Activated CD4-positive, alpha-beta T cell treated with anti-CD3 and anti-CD28 coated beads for 4 hours (primary cell): ENCODE data around the gene DLST.
A peak's percentile ranks its signal among the peaks of the same experiment; 100 is the strongest.

Experiments
- DNase-seq, 2 donors: peaks; one replicate each; pipeline ENCODE4 v3.0.0-alpha.2; 2020

Gene DLST

DNA sequence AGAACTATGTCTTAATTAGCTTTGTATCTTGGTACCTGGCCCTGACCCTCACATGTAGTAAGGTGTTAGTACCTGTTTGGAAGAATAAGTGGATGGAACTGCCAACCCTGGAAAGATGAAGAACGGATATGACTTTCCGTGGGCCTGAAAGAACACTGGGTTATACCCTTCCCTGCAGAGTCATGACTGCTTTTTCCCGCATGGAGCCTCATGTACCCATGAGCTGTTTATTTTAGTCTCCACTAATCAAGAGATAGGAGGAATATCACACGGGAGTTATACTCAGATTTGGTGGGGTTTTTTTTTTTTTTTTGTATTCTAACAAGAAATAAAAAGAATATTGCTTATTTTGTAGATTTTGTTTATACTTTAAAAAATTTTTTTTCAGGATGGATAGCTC lies 15.9 kb downstream of the DLST start:
- no peak for DNase-seq

DNA sequence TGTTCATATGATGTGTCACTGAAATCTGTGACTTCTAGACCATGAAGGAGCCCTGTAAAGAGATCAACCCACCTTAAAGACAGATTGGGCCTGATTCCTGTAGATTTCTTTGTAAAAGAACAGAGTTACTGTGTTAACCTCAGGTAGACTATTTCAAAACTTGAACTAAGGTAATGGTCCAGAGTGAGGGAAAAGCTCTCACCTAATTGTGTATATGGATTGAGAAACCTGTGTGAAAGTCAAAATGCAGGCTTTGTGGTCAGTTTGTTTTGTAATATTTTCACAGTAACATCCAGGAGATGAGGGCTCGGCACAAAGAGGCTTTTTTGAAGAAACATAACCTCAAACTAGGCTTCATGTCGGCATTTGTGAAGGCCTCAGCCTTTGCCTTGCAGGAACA lies 16.4 kb downstream of the DLST start:
- no peak for DNase-seq

DNA sequence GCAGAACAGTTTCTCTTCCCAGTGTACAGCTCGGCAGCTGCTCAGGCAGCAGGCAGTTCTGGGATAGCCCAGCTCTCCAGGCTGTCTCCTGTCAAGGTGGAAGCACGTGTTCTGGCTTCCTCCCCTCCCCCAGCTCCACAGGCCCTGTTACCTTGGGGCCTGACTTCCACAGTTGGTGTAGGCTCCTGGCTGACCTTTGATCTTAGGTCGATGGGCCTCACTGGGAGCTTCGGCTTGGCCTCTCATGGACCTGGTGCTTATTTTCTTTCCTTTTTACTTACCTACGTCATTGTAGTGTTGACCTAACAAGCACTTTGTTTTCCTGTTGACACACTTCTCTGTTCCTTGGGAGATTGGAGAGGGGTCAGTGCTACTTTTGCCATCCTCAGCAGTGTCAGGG lies 17.0 kb downstream of the DLST start:
- DNase-seq, result no peak

DNA sequence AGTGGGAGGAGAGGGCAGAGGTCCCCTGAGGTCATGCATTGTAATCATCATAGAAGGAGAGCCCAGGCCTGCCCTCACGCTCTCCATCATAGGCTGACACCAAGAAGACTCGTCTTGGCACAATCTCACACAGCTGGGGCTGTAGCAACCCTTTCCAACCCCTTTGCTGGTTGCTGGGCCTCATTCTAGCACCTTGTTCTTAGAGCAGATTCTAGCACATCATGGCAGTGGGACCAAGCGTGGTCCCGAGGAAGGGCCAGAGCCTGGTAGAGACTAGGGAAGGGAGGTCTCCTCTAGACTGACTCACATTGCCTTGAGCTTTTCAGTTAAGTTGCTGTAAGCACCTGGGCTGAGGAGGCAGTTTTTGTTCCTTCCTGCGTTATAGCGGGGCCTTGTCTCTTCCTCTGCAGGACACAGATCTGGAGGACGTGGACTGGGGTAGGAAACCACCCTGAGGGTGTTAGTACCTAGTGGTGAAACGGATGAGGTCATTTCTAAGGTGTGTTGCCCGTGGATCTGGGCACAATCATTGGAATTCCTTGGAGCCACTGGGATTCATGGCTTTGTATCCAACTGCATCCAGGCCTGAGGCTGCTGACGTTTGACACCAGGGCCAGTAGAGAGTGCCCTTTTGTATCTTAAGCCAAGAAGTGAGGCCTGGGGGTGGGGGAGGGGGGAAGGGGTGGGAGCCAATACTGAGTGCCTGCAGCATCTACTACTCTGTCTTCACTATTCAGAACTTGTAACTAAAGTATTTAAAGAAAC lies 21.4 kb downstream of the DLST start:
- DNase-seq, result no peak

DNA sequence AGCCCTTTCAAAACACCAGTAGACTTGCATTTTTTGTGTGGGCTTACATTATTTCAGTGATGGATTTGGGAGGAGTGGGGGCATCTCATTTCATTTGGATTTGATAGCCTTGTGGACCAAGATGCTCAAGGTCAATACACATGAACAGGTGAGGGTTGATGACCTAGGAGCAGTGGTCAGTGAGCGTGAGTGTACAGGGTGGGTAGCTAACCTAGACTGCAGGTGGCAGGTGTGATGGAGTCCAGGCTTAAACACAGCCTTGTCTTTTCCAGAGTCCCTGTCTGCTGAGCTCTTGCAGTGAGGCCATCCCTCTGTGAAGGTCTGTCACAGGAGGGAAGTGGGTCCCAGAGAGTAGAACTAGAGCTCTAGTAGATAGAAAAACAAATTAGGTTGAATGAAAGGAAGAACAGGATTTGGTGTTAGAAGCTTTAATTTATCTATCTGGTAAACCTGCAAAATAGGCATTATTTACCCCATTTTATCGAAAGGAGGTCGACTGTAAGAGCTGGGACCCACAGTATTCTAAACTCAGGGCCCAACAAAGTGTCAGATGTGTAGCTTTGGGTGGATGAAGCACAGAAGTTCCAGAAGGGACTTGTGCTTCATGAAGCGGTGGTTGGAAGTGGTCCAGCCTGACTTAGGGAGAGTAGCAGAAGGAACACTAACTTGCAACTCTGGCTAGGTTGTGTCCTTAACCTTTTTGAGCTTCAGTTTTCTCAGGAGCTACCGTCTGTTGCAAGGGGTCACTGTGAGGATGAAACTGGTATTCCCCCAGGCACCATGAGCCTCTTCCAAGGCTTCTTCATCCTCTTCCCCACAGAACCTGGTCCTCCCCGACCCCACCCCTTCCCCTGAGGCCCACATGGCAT lies 23.2 kb downstream of the DLST start:
- no peak for DNase-seq

DNA sequence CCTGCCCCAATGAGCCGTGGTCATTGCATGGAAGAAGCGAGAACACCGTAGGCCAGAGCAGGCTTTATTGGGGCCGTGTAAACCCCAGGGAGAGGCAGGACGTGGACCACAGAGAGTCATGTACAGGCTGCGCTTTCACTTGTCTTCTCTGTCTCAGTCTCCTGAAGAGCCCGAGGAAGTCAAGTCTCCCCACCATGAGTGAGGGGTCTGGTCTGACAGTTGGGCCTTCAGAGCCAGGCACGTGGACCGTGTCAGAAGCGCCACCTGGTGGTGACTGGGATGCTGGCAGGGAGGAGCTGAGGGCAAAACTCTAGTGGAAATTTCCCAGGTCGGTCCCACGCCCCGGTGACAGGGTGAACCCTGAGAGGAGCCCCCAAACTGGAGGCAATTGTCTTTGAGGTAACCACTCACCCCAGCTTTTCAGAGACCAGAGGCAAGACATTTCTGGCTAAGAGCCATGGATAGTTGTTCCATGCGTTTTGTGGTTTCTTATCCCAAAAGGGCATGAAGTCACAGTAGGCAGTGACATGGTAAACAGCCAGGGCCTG lies 24.0 kb downstream of the DLST start:
- DNase-seq, result peak; percentile 76 to 85

DNA sequence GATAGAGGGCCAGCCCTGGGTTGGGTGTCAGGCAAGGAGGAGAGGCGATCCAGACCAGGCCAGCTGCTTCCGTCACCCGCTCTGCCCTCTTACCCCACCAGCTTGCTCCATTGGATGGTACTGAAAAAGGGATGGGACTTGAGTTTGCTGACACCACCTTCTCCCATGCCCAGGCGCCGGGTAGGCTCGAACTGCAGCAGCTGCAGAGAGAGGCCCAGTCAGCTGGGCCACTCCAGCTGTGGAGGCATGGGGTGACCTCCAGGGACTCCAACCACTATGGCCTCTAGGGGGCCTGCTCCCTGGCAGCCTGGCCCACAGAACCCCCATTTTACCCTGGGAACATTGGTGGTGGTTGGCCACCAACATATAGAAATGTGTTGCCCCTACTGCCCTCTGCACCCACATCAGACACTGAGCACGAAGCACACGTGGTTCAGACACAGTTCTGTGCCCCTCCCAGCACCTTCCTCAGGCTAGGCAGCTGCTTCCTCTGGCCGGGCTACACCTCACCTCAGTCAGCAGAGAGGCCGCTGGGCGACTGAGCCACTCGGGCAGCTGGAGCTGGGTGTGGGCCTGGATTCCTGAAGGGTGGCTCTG lies 25.3 kb downstream of the DLST start:
- DNase-seq, result no peak

DNA sequence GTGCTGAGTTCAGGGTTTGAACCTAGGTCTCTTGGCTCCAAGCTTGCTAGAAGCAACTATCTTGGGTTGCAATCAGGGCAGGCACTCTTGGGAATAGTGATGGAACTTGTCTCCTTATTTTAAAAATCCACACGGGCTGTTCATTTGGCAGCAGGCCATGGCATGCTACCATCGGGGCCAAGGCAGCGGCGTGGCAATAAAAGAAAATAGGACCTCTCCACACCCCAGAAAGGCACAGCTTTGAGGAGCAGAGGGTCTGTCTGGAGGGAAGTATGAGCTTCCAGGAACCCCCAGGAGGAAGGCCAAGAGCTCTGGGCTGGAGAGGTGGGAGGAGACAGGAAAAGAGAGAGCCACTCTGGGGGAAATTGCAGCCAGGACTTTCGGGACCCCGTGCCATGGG lies 26.0 kb downstream of the DLST start:
- no peak for DNase-seq

DNA sequence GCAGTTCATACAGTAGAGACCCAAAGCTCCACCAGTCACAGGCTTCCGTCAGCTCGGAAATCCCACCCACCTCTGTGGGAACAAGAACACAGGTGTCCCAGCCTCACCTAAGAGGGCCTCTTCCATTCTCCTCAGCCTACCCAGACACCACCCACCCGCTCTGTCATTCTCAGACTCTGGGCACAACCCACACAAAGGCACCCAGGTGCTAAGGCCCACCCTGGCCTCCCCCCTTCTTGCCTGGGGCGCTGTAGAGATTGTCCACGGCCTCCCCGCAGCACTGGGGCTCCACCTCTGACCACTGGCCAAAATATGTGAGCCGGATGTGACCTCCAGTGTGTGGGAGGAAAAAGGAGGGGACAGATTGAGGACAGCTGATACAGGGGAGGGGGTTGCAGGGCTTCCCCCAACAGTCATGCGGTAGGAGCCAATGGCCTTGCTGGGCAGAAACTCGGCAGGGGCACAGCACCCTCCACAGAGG lies 27.2 kb downstream of the DLST start:
- DNase-seq, result no peak

DNA sequence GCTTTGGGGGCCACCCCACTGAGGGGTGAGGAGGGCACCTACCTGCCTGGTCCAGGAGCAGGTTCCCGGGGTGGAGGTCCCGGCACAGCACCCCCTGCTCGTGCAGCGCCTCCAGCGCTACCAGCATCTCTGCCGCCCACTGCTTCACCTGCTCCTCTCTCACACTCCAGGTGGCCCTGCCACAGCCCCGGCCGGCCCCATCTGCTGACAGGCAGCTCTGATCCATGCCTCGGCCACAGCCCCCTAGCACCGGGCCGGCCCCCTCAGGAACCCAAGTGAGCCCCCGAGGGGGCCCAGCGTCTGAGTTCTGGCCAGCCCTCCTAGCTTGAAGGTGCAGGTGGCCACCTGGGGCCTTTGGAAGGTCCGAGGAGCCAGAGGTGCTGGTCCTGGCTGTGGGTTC lies 27.8 kb downstream of the DLST start:
- DNase-seq, result no peak

DNA sequence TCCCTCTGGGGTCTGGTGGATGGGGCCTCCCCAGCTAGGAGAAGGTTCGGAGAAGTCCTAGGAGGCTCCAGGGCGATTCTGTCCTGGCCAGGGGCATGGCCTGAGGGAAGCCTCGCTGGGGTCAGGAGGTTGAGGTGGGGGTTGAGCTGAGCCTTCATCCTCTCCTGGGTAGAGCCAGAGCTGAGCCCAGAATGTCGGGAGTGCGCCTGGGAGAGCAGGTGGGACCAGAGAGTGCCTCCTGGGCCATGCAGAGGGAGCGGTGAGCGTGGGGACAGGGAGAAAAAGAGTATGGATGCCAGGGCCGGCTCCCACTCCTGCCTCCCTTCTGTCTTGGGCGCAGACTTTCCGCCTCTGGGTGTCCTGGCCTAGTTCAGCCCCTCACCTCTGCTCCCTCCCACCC lies 28.2 kb downstream of the DLST start:
- no peak for DNase-seq

DNA sequence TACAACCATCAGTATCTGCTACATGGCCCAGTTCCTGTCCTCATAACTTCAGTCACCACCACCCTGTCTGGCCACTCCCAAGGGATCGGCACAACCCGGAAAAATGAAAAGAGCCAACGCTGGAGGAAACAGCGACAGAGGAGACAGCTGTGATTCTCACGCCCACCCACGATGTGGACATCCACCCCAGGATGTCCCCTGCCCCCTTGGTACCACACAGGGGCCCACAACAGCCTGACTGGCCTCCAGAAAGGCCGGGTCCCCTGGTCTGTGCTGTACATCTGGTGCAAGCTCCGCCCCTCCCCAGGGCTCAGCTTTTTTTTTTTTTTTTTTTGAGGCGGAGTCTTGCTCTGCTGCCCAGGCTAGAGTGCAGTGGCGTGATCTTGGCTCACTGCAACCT lies 28.8 kb downstream of the DLST start:
- DNase-seq, result no peak

DNA sequence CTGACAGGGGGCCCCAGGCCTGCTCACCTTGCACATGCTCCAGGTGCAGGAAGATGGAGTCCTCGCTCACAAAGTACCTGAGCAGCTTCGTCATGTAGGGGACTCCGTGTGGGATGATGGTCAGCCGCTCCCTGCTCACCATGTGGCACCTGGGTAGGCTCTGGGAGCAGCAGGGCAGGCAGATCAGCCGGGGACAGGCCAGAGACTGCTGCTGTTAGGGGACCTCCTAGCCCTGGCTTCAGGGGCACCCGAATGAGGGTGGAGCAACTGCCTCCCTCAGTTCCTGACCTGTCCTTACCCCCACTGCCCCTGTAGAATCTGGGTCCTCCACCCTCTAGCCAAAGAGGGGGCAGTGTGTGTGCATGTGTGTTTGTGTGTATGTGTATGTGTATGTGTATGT lies 29.5 kb downstream of the DLST start:
- DNase-seq, result no peak

DNA sequence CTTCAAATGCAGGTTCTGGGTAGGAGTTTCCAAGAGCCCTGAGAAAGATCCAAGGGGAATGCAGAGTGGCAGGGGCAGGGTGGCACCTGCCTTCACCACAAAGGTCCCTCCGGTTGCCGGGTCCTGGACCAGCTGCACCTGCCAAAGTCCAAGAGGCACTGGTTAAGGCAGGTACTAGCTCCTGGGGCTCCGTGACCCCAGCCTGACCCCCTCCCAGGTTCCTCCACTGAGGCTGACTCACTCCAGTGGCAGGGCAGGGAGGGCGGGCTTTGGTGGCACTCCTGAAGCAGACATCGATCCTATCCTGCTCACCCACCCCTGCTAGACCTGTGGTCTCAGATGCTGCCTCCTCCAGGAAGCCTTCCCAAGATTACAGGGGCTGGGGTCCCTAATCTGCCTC lies 30.0 kb downstream of the DLST start:
- no peak for DNase-seq

DNA sequence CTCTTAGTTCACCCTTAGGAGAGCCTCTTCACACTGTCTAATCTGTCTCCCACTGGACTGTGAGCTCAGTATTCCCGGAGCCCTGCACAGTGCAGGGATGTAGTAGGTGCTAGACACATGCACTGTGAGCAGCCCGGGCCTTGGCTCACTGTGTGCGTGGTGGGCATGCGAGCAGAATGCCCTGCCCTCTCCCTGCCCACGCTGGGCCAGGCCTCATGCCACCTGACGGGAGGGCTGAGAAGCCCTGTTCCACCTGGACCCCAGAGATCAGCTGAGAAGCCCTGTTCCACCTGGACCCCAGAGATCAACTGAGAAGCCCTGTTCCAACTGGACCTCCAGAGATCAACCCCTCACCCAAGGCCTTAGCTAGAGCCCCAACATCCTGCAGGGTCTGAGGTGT lies 30.4 kb downstream of the DLST start:
- DNase-seq, result no peak

DNA sequence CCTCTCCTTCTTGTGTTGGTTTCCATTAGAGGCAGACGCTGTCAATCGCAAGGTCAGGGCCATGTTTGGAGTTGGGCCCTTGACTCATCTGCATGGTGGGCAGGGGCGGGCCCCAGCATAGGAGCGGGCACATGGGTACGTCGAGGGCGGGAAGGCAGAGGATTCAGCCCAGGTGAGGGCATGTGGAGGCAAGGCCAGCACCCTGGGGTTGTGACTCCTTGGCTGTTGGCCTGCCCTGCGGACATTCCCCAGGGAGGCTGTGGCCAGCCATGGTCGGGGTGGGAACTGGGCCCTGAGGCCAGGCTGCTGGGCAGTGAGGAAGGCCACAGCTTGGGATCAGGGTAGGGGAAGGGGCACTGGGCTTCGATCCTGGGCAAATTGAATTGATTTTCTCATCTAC lies 31.1 kb downstream of the DLST start:
- DNase-seq, result no peak

DNA sequence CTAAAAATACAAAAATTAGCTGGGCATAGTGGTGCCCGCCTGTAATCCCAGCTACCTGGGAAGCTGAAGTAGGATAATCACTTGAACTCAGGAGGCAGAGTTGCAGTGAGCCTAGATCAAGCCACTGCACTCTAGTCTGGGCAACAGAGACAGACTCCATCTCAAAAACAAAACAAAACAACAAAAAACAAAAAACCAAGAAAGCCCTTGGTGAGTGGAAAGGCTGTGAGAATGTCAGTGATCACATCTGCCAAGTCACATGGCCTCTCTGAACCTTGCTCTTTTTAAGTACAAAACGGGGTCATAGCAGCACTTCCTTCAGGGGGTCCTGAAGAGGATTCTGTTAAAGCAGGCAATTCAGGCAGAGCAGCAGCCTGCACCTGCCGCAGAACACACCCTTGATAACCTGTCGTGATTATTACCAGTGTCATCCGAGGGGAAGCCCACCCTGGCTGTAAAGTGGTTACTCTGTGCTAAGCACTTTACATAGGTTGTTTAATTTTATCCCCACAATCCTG lies 31.7 kb downstream of the DLST start:
- DNase-seq, result no peak

DNA sequence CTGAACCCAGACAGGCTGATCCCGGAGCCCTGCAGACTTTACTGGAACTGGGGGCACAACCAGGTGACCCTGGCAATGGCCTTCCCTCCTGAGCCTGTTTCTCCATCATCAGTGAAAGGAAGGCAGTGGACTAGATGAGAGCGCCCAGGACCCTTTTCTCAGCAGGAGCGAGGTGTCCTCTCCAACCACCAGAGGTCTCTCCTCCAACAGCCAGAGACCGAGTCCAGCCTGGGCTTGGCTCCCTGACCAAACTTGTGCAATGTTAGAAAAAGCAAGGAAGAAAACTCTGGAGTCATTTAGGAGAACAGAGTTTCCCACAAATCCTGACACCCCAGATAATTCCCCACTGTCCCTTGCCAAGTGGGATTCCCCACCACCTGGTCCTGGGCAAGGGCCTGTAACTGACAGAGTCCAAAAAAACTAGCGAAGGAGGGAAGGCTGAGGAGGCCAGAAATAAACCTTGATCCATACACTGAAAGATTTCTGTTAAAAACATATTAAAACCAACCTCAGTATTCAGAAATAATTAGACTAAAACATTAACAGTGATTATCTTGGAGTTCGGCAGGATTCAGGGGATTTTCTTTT lies 32.4 kb downstream of the DLST start:
- no peak for DNase-seq

DNA sequence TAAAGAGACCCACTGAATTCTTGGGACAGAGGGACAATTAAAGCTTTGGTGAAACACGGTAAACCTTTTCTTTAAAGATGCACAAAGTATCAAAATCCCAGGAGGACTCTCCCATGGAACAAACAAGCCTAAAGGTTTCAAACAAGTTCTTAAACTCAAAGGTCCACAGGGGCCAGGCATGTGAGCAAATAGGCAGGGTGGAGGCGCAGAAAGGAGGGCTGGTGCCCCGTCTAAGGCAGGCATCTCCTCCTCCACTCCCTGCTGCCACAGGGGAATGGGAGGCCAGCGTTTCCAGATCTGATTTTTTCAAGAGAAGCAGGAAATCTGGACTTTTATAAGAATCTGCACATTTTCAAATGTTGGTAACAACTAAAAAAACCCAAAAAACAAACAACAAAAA lies 33.7 kb downstream of the DLST start:
- DNase-seq, result no peak

DNA sequence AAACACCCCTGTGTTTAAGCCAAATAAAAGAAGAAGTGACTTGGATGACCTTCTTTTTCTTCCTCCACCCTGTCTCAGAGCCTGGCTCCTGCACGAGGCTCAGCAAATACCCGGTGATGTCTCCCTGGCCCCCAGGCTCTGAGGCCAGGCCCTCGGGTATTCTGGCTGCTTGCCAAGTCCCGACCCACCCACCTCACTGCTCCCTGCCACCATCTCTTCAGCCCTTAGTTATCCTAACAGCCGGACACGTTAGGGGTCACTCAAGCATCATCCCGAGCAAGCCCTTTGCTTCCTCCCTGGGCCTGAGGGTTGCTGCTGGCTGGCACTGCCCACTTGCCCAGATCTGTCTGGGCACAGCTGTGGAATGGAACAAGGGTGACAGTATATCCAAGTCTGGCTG lies 34.1 kb downstream of the DLST start:
- DNase-seq, result no peak

DNA sequence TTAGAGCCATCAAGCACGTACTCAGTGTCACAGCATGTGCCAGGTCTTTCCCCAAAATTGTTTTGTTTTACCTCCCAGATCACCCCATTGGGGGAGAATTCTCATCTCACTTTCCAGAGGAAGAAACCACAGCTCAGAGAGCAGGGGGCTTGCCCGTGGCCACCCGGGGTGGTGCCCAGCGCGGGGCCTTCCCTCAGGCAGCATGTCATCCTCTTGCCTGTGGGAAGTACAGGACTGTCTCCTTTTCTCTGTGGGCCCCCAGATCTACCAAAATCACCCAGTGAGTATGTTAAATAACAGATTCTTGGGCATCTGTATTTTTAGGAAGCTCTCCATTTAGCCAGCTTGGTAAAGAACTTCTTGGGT lies 35.4 kb downstream of the DLST start:
- DNase-seq, result no peak

DNA sequence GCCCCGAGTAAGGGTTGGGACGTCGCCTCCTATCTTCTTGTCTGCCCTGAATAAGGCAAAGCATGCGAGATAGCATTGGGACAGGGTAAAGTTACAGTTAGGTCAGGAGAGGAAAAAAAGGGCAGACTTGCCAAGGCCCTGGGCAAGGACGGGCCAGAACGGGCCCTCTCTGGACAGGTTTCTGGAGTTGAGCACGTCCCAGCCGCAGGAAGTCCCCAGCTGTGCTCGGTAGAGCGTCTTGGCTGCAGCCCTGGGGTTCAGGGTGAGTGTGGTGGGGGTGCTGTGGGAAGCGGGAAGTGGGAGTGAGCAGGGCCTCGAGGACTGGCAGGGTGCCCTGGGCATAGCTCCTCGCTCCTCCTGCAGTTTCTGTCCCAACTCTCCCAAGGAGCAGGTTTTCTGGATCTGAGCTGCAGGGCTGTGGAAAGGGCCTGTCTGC lies 35.9 kb downstream of the DLST start:
- no peak for DNase-seq

DNA sequence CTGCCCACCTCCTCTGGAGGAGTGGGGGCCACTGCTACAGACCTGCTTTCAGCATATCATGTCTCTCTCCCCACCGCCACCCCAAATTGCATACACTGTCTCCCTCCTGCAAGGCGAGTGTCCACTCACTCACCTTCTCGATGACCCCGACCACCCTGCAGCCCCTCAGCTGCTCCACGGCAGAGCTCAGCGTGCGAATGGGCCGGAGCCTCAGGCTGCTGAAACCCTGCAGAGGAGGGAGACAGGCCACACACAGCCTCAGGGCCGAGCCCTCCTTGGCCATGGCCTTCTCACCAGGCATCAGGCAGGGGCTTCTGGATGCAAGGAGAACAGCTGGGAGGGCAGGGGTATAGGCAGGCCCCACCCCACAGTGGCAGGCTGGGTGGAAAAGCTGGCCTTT lies 36.7 kb downstream of the DLST start:
- DNase-seq, result no peak
